NCI-H128 (cell line): ENCODE measurements around the gene TCIRG1.

Source experiments
- DNase-seq: peaks from one replicate; lab custom pipeline; 2025; ENCODE audit not compliant: unreplicated experiment; lab: John Stamatoyannopoulos, UW

TCIRG1 gene

DNA sequence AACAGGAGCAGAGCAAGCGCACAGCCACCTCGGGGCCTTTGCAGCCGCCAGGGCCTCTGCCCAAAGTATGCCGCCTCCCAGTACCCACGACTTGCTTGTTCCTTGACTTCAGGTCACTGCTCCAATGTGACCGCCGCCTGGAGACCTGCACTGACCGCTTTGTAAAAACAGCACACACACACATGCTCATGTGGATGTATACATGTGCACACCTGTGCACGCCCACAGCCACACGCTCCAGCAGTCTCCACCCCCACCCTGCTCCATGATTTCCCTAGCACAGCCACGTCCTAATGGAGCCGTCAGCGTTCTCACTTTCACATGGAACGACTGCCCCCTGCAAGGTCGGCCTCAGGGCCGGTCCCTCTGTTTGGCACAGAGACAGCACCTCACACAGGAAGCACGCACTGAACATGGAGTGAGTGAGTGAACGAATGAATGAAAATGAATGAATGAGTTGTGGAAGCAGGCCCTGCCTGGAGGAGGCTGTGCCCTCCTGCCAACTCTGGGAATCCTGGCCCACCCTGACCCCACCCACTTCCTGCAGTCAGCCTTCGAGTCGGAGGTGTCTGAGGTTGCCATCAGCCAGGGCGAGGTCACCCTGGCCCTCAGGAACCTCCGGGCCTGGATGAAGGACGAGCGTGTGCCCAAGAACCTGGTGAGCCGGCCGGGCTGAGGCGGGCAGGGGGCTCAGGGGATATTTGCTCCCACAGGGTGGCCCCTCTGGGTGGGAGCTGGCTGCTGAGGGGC is 20.7 kb upstream of the TCIRG1 start:
- no peak for DNase-seq

DNA sequence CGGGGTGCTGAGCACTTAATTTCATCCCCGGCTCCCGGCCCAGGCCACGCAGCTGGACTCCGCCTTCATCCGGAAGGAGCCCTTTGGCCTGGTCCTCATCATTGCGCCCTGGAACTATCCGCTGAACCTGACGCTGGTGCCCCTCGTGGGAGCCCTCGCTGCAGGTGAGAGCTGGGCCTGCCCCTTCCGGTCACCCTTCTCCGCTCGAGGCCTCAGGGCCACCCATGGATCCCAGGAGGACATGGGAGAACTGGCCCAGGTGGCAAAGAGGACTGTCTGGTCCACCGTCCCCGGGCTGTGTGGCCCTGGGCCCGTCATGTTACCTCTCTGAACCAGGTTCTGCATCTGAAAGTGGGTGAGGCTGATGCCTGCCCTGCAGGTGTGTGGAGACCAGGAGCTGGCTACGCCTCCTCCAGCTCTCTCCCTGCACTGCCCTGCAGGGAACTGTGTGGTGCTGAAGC is 20.1 kb upstream of the TCIRG1 start:
- no peak for DNase-seq

DNA sequence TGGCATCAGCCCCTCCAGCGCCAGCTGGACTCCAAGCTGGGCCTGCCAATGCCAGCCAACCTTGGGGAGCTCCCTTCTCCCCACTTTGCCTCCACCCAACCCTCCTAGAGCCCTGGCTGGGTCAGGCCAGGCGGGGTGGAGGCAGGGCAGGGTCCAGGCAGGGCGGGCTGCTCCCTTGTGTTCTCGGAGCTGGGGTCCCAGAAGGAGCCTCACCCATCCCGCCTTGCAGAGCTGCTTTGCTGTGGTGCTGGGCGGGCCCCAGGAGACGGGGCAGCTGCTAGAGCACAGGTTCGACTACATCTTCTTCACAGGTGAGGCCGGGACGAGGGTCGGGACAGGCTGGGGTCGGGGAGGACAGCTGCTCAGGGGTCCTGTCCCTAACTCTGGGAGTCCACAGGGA is 19.3 kb upstream of the TCIRG1 start:
- no peak for DNase-seq

DNA sequence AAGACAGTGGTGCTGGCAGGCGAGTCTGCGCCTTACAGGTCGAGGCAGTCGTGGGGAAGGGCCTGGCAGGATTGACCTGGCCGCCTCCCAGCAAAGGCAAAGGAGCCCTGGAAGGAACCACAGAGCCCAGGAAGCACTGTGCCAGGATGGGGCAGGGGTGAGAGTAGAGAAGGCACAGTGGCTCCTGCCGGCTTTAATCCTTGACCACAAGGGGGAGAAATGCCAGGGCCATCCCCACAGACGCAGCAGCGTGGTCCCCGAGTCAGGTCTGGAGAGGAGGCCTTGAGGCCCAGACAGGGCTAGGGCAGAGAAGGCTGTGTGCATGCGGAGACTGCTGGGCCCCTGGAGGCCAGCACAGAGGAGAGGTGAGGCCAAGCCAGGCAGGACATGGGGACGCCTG is 18.2 kb upstream of the TCIRG1 start:
- no peak for DNase-seq

DNA sequence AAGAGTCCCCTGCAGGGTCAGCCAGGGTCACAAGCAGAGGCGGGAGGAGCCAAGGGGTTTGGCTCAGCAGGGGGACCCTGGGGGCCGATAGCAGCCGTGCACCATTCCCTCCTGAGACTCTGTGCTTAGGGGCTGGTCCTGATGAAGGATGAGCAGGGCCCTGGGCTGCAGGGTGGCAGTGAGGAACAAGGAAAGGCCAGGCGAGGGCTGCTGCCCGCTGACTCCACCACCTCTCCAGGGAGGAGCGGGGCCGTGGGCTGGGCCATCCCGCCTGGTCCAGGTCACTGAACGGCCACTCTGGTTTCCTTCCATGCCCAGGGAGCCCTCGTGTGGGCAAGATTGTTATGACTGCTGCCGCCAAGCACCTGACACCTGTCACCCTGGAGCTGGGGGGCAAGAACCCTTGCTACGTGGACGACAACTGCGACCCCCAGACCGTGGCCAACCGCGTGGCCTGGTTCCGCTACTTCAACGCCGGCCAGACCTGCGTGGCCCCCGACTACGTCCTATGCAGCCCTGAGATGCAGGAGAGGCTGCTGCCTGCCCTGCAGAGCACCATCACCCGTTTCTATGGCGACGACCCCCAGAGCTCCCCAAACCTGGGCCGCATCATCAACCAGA is 17.5 kb upstream of the TCIRG1 start:
- DNase-seq, result no peak

DNA sequence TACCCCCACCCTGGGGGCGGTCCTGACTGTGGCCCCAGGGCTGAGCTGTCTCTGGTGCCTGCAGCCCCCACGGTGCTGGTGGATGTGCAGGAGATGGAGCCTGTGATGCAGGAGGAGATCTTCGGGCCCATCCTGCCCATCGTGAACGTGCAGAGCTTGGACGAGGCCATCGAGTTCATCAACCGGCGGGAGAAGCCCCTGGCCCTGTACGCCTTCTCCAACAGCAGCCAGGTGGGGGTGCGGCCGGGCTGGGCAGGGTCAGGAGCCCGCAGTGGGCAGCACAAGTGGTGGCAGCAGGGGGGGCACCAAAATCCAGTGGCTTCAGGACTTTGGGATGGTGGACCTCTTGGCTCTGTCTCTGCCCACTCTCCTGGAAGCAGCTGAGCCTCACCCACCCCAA is 16.3 kb upstream of the TCIRG1 start:
- no peak for DNase-seq

DNA sequence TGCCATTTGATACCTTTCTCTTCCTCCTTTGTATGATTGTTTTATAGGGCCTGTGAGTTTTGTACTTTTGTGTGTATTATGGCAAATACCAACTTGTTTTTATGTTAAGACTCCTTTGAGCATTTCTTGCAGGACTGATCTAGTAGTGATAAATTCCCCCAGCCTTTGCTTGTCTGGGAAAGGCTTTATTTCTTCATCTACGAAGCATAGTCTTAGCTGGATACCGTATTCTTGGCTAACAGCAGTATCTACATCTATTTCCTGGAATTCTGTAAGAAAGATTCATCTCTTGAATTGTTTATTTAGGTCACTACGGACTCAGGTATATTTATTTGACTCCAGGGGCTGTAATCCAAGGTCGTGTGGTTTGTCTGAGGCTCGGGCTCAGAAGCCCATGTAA is 14.3 kb upstream of the TCIRG1 start:
- no peak for DNase-seq

DNA sequence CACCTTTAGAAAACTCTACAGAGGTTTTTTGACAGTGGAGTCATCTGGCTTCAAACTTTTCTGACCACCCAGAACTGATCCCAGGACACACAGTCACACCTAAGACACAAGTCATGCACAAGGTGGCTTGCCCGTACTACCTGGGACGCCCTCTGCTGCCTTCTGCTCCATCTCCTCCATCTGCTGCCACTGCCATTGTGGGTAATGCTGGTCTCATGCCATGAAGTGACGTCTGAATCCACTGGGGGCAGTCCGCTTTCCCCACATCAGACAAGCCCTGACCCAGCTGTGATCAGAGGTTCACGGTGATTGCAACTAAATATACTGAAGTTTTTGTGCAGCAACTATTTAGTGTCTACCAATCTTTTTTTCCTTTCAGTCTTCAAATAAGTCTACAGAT is 13.8 kb upstream of the TCIRG1 start:
- DNase-seq, result no peak

DNA sequence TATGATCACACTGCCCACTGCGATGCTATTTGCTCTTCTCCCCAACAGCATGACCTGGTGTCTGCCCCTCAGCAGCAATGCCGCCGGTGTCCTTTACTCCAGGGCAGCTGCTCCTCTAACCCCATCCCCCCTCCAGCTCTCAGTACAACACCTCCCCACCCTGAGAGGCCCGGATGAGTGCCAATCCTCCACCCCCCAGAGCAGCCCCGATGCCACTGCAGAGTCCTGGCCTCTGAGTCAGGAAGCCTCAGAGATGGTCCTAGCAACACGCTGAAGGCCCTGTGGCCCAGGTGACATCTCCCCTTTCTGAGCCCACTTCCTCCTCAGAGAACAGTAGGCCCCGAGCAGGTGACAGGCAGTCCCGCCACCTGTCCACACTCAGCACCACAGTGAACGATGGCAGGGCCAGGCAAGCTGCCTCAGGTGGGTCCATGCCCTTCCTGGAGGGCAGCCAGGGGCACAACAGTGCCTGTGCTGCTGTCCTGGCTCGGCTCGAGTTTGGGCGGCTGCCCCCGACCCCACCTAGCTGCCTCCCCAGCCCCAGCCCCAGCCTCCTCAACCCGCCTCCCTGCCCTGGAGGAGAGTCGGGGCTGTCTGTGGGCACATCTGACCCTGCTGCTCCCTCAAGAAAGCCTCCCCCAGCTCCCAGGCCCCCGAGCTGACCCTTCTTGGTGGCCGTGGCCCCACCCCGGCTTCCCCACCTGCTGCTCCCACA is 12.3 kb upstream of the TCIRG1 start:
- DNase-seq, result no peak

DNA sequence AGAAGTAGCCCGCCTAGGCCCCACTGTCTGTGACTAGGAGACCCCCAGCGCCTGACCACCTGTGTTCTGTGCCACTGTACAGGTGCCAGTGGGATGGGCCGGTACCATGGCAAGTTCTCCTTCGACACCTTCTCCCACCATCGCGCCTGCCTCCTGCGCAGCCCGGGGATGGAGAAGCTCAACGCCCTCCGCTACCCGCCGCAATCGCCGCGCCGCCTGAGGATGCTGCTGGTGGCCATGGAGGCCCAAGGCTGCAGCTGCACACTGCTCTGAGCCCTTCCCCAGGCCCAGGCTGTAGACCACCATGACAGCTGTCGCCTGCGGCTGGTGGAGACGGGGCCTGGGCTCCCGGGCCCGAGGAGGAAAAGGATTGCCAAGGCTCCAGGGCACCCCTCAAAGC is 11.2 kb upstream of the TCIRG1 start:
- DNase-seq, result no peak

DNA sequence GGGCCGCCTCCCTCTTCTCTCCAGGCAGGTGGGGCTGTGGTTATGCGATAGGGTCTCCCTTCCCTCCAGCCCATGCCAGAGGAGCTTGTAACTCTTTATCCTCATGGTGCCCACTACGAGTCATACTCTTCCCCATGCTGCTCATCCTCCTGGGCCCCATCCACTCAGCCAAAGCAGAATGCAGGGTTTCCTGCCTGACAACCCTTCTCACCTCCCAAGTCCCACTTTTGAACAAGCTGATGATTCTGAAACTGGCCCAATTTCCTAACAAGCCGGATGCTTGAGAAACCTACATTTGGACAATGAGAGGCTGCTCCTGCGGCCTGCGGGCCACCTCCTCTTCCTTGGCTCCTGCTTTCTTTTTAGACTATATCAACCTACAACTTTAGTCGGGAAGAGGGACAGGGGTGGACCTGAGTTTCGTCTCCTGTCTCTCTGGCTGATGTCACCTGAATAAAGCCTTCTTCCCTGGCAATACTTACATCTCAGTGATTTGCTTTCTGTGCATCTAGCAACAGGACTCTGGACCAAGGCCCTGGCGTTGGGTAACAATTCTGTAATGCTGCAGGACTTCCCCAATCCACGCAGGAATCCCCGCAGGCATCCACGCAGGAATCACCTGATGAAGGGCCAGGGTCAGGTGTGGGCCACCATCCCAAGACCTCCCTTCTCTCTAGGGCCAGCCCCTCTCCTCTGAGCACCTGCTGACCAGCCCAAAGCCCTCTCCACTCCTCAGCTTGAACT is 9.9 kb upstream of the TCIRG1 start:
- no peak for DNase-seq

DNA sequence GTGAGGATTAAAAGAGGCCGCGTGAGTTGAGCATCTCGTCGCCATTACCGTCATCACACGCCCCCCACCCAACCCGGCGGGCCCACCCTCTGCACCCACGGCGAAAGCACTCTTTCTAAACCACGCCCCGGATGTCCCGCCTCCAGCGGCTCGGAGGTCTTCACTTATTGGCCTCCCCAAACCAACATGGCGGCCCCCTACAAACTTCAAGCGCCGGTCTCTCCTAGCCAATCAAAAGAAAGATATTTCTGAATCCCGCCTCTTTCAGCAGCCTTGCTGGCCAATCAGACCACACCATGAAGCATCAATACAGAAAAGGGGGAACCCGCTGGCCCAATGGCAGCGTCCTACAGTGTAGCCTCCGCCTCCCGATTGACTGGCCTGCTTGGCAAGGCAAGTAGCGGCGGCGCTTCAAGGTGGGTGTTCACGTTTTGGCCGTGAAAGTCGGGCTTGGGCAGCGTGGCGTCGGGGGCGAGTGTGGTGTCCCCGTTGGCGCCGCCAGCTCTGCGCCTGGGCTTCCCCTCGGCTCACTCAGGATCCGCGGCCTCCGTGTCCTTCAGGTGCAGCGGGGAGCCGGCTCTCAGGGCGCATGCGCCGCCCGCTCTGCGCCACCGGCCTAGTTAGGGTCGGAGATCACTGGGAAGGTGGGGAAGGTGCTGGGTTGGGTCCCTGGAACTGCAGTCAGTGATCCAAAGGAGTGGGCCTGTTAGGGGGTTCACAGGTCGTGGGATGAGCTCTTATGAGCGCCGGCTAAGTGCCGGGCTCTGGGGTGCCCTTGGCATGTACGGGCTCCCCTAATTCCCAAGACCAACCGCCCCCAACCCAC is 8.3 kb upstream of the TCIRG1 start, which contains the start of gene NDUFS8:
TSS of gene NDUFS8 (plus strand) at position 364 of the 826 bp plus-strand sequence. CDS start 1,471 bp downstream, outside the sequence.
- DNase-seq, result peak; percentile 98

DNA sequence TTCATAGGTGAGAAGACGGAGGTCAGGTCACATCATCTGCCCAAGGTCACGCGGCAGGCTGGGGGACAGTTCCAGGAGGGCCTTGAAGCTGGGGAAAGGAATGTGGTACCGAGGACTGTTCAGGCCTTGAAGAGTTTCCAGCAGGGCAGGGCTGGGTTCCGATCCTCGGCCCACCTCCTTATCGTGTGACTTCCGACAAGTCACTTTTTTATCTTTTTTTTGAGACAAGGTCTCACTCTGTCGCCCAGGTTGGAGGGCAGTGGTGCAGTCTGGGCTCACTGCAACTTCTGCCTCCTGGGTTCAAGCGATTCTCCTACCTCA is 7.7 kb upstream of the TCIRG1 start:
- DNase-seq, result no peak

DNA sequence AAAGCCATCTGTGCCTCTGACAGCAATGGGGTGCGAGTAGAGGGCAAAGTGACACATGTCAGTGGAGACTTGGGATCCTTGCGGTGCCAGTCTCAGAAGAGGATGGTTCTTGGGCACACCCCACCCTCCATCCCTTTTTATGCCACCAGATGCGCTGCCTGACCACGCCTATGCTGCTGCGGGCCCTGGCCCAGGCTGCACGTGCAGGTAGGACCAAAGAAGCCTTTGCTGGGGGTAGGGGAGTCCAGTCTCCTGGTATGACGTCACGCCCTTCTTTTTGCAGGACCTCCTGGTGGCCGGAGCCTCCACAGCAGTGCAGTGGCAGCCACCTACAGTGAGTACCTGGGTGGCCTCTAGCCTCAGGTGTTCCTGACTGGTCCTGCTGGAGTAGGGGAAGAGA is 6.8 kb upstream of the TCIRG1 start:
- no peak for DNase-seq

DNA sequence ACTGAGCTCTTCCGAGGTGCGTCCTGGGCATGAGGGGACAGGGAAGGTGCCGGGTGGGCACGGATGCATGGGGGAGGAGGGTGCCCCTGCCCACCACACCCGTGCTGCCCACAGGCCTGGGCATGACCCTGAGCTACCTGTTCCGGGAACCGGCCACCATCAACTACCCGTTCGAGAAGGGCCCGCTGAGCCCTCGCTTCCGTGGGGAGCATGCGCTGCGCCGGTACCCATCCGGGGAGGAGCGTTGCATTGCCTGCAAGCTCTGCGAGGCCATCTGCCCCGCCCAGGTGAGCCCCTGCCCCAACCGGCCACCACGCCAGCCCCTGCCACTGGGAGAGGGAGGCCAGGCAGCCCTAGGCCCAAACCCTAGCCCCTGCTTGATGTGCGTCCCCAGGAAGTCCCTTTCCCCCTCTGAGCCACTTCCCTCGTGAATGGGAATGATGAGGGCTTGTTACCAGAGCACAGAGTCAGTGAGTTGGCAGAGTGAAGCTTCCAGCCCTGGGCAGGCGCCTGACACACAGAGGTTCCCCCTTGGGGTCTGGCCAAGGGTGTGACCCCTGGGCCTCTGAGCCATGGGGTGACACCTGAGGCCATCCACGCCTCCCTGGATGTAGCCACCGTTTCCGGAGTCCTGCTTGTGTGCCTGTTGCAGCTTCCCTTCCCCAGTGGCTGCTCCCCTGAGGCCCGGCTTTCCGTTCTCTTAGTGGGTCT is 5.7 kb upstream of the TCIRG1 start:
- DNase-seq, result no peak

DNA sequence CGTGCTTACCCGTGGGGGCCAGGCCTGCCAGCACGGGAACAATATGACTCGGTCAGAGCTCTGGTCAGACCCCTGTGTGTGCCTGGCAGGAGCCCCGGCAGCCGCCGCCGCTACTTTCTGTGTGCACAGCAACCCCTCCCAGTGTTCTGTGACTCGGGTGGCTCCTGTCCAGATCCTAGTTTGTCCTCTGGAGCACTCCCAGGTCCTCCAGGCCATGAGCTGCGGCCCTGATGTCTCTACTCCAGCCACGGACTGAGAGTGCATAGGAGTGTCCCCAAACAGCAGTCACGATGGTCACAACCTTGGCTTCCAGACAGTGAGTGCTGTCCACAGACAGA is 5.1 kb upstream of the TCIRG1 start:
- no peak for DNase-seq

DNA sequence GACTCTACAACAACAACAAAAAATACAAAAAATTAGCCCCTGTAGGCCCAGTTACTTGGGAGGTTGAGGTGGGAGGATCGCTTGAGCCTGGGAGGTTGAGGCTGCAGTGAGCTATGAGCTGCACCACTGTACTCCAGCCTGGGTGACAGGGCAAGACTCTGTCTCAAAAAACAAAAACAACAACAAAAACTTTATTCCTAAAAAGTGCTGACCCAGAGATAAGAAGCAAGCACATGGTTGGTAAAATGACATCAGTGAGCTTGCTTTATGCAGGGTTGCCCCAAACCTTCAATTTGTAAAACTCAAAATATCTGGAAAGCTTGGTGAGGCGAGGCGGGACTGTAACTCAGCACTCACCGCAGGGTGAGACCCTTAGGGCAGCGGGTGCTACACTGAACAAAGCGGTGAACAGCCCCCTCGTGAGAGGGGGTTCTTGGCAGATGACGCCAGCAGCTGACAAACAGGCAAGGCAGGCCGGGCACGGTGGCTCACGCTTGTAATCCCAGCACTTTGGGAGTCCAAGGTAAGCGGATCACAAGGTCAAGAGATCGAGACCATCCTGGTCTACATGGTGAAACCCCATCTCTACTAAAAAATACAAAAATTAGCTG is 3.5 kb upstream of the TCIRG1 start:
- no peak for DNase-seq

DNA sequence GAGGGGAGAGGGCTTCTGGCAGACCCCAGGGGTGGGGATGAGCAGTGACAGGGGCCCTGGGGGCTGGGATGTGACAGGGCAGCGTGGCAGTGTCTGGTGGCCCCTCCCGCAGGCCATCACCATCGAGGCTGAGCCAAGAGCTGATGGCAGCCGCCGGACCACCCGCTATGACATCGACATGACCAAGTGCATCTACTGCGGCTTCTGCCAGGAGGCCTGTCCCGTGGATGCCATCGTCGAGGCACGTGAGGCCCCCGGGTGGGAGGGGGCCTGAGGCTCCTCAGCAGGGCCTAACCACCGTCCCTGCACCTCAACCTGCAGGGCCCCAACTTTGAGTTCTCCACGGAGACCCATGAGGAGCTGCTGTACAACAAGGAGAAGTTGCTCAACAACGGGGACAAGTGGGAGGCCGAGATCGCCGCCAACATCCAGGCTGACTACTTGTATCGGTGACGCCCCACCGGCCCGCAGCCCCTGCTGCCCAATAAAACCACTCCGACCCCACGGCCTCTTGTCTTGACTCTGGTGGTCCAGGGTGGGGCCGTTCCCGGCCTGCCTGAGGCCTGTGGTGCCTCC is 2.6 kb upstream of the TCIRG1 start:
- DNase-seq, result no peak

DNA sequence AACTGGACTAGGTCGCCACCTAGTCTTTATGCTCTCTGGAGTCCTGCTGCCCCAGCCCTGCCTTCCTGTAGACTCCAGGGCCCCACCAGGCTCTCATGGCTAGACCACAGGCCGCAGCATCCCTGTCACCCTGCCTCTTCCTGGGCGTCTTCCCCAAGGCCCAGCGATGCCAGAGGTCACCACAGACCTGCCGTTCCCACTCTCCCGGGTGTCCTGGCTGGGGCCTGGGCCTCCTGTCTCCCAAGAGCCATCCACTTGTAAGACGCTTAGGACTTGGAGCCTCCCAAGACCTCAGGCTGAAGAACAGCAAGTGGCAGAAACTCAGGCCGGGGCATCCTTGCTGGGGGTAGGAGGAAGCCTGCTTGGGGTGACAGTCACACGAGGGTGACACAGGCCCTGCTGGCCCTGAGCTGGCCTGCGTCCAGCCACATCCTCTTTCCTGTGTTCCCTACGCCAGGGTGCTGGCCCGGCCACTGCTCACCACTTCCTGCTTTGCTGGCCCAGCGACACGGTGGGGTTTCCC is 2.0 kb upstream of the TCIRG1 start:
- no peak for DNase-seq
